Psoas muscle (tissue), 8 donors: ENCODE data around the gene SPATA19. TPM values are rescaled to one million over a fixed set of nuclear protein-coding genes. Genes with fewer than 3 reads are reported as not detected.

Experiments used
- ATAC-seq, 4 donors: fragments of 200-7000 bp; cut with Tn5 transposase; one replicate each; pipeline ENCODE4 v1.9.1; 2020; ENCODE audit warnings: moderate library complexity in 3 of 4, mild to moderate bottlenecking in 2 of 4
- DNase-seq, 2 donors: peaks; one replicate each; pipeline ENCODE4 v3.0.0-alpha.2; 2020
- H3K27ac ChIP-seq: fragments of 200-600 bp; one replicate; pipeline ENCODE4 v1.8.0; 2022
- H3K27me3 ChIP-seq, 3 donors: fragments of 200-600 bp in 1 of 3; one replicate each; pipeline versions ENCODE4 v1.6.1 to v1.8.0; 2013 to 2022; ENCODE audit warnings: low read length in 2 of 3, mild to moderate bottlenecking in 2 of 3, moderate library complexity in 1 of 3; ENCODE audit not compliant: insufficient read depth in 3 of 3
- H3K36me3 ChIP-seq, 2 donors: fragments of 200-600 bp in 1 of 2; one replicate each; pipeline versions ENCODE4 v1.6.1 to v1.8.0; 2013 to 2022; ENCODE audit warnings: low read depth in 1 of 2, mild to moderate bottlenecking in 1 of 2, moderate library complexity in 1 of 2; ENCODE audit not compliant: insufficient read depth in 1 of 2
- H3K4me1 ChIP-seq: fragments of 200-600 bp; one replicate; pipeline ENCODE4 v1.8.0; 2022
- H3K4me3 ChIP-seq: fragments of 200-600 bp; one replicate; pipeline ENCODE4 v1.8.0; 2022; ENCODE audit warnings: mild to moderate bottlenecking
- H3K9me3 ChIP-seq: fragments of 200-600 bp; one replicate; pipeline ENCODE4 v1.8.0; 2022
- WGBS, 3 donors: extraction: QIAGEN DNeasy Blood & Tissue Kit; methylation state at CpG; one replicate each; pipeline versions ENCODE4 v1.1.6 to v1.1.7; 2013; 5-methylcytosine and 5-hydroxymethylcytosine counted together
- intact Hi-C, 2 donors: fragments of 100-400 bp; cut with DNase I; formaldehyde crosslinking; loops; one replicate each; pipeline versions ENCODE4 v1.11.0 to v1.14.2; 2022
- polyA plus RNA-seq, 3 donors: library from polyadenylated mRNA; stranded (reverse); fragments of 200-250 nt; gene quantifications; one replicate each; pipeline ENCODE4 v1.2.3, GENCODE V29; 2013
- total RNA-seq, 4 donors: library from RNA; stranded (reverse); fragmentation: NEBNext Ultra II Directional in 2 of 4; extraction: Animal tissue kit (Norgen Biotek cat#: 25700) in 2 of 4; gene quantifications; one replicate each; pipeline versions ENCODE4 v1.2.1 to v1.2.4, GENCODE V29; 2021 to 2023
- TF ChIP-seq, protein P1 (sequence below): fragments of 200-600 bp; IDR thresholded peaks from one replicate; pipeline ENCODE4 v1.8.0; 2022; ENCODE audit warnings: antibody characterized with exemption
- donor health status: healthy with polysubstance abuse.
- donor health status: DM: no; HTN: no; CAD: no; lungs with moderate emphysema.
- donor health status: Bipolar disorder and iron deficiency.
- donor health status: healthy.
- donor health status: DM: yes; HTN: yes; CAD: no.
- donor health status: DM: no; HTN: no; CAD: no.
- donor health status: DM: no; HTN: no; CAD: no.
- donor health status: DM: yes; HTN: yes; CAD: no.

SPATA19 gene
- total and polyA plus RNA-seq, 7 donors: not detected

DNA sequence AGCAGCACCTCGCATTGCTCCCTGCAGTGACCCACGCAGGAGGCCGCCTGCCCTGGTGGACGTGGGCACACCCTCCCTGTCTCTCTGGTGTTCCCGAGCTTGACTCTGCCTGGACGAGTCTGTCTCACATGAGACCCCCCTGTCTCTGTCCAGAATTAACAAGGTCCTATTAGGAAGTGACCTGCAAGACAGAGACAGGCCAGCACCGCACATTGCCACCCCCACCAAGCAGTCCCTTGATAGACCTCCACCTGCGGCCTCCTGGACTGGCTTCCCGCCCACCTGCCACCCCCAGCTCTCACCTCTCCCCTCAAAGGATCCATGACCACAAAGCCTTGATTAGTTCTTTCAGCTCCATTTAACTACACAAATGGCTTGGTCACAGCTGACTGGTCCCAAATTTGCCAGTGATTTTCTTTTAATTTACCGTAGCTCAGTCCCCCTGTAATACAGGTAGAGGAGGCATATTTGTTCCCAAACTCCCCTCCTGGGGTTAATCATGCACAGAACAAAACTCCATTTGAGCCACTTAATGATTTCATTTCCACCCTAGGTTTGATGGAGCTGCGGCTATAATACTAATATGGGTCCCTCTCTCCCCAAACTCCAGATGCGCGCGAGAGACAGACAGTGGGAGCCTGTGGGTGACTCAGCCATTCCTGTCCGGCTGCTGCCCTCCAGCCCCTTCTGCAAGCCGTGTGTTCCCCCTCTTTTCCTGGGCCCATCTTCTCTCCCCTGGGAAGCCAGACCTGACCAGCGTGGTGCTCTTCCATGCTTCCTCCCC lies 11.2 kb downstream of the SPATA19 start:
- Histone ChIP-seq H3K36me3 (no peaks in the 10 kb centered on the region), H3K4me3 (no peak overlapping the region), H3K9me3 (no peaks in the 10 kb centered on the region), H3K4me1 (no peaks in the 10 kb centered on the region), H3K27me3 (peaks cover 0 to 3% (median 0%) of the 10 kb centered on the region in 3 donors), H3K27ac (no peak overlapping the region)
- TF ChIP-seq, protein P1, sequence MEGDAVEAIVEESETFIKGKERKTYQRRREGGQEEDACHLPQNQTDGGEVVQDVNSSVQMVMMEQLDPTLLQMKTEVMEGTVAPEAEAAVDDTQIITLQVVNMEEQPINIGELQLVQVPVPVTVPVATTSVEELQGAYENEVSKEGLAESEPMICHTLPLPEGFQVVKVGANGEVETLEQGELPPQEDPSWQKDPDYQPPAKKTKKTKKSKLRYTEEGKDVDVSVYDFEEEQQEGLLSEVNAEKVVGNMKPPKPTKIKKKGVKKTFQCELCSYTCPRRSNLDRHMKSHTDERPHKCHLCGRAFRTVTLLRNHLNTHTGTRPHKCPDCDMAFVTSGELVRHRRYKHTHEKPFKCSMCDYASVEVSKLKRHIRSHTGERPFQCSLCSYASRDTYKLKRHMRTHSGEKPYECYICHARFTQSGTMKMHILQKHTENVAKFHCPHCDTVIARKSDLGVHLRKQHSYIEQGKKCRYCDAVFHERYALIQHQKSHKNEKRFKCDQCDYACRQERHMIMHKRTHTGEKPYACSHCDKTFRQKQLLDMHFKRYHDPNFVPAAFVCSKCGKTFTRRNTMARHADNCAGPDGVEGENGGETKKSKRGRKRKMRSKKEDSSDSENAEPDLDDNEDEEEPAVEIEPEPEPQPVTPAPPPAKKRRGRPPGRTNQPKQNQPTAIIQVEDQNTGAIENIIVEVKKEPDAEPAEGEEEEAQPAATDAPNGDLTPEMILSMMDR: no peak
- 82 to 86% (median 82%) methylated on average over 17 of the region's 17 CpGs for WGBS, 3 donors
- ATAC-seq: no peak
- intact Hi-C loops: loop anchor here (2.0 to 10.0 kb wide), 4 partner anchors 697 to 755 kb away; no protein-coding TSS in a partner anchor
- no peak for DNase-seq

DNA sequence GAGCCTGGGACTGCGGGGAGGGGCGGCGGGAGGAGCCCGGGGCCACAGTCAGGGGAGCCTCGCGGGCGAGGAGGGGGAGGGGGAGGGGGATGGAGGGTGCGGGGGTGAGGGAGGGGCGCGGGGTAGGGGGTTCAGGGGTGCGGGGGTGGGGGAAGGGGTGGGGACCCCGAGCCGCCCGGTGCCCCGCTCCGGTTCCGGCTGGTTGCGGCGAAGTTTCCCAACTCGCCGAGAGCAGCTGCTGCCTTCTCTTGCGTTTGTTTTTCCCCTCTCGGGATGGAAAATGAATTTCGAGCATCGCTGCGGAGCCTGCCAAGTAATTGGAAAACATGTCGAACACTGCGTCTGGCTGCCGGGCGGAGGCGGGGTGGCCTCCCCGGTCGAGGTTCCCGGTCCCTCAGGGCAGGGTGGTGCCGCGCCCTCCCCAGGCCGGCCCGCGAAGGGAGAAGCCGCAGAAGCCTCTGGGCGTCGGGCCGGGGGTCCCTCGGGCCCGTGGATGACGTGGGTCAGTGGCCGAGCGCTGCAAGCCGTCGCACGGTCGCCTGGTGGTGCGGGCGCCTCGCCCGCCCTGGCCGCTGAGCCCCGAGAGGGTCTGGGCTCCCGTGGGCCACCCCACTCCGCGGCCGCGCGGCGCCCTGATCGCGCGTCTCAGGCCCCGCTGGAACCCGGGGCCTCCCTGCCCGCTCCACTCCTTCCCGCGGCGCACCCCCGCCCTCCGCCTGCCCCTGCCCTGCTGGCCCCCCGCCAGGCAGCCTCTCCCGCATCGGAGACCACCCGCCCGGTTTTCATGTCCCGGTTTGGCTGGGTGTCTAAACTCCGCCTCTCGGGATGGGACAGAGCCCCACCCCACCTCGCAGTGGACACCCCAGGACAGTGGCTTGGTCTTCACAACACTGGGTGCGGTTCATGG lies 12.1 kb downstream of the SPATA19 start:
- WGBS, 3 donors: 75 to 85% (median 78%) methylated on average over 62 to 79 of the region's 86 CpGs
- TF ChIP-seq, protein P1: no peak
- H3K27me3 ChIP-seq: peaks cover 0 to 3% (median 0%) of the 10 kb centered on the region in 3 donors
- no peaks in the 10 kb centered on the region for H3K4me1 ChIP-seq
- H3K27ac ChIP-seq: no peak overlapping the region
- H3K4me3 ChIP-seq: no peak overlapping the region
- H3K36me3 ChIP-seq: no peaks in the 10 kb centered on the region
- intact Hi-C loops: loop anchor here in 1 of 2 donors (5.0 to 10.0 kb wide), 2 partner anchors 696 to 748 kb away; no protein-coding TSS in a partner anchor
- no peaks in the 10 kb centered on the region for H3K9me3 ChIP-seq
- DNase-seq (no peak), ATAC-seq (no peak)

GRCh38 chr11:133832096-133832990 lies 13.0 kb downstream of the SPATA19 start:
- DNase-seq (no peak), ATAC-seq (no peak)
- TF ChIP-seq, protein P1: no peak
- no peak overlapping the region for H3K4me3 ChIP-seq
- WGBS, 3 donors: 82 to 88% (median 85%) methylated on average over 48 to 53 of the region's 53 CpGs
- H3K4me1 ChIP-seq: no peaks in the 10 kb centered on the region
- intact Hi-C loops: loop anchor here in 1 of 2 donors (5.0 to 10.0 kb wide), 2 partner anchors 695 to 748 kb away; no protein-coding TSS in a partner anchor
- no peaks in the 10 kb centered on the region for H3K9me3 ChIP-seq
- no peak overlapping the region for H3K27ac ChIP-seq
- peaks cover 0 to 7% (median 3%) of the 10 kb centered on the region in 3 donors for H3K27me3 ChIP-seq
- no peaks in the 10 kb centered on the region for H3K36me3 ChIP-seq
